A673 (cell line): ENCODE results near the gene MYCBPAP. TPM values are rescaled to one million over a fixed set of nuclear protein-coding genes. Genes with fewer than 3 reads are reported as not detected.
A peak's percentile ranks its signal among the peaks of the same experiment; 100 is the strongest.

ENCODE experiments used
- BruUV-seq: library from RNA; stranded (reverse); fragments of 400-500 nt; replicated peaks from 2 replicates; lab custom pipeline; 2021; lab: Mats Ljungman, UMichigan
- CTCF ChIA-PET: fragments of 300-600 bp; sonication (Branson Sonifier 250); formaldehyde crosslinking; loops from one replicate; lab custom pipeline; 2022; ENCODE audit warnings: antibody characterized with exemption; lab: Charles Lee
- POLR2A ChIA-PET: fragments of 300-600 bp; sonication (Branson Sonifier 250); formaldehyde crosslinking; loops from one replicate; lab custom pipeline; 2022; ENCODE audit warnings: antibody characterized with exemption; ENCODE audit not compliant: low non-redundant PET; lab: Charles Lee
- DNase-seq: peaks from one replicate; pipeline ENCODE4 v3.0.0-alpha.2; 2015; ENCODE audit warnings: low spot score
- H3K27ac ChIP-seq: fragments of 200-600 bp; sonication (generic); 2 replicates; pipeline ENCODE4 v1.5.1; 2016; ENCODE audit warnings: mixed run types, low read depth, mild to moderate bottlenecking, mixed read lengths, antibody characterized with exemption, low read length; ENCODE audit not compliant: poor library complexity, severe bottlenecking
- H3K27me3 ChIP-seq: fragments of 200-600 bp; sonication (generic); replicated peaks from 2 replicates; pipeline ENCODE4 v1.6.1; 2017; ENCODE audit warnings: mixed run types, low read depth, mild to moderate bottlenecking, mixed read lengths, antibody characterized with exemption, low read length; ENCODE audit not compliant: insufficient read depth, poor library complexity
- H3K36me3 ChIP-seq: fragments of 200-600 bp; sonication (generic); 2 replicates; pipeline ENCODE4 v1.6.1; 2016; ENCODE audit warnings: mixed run types, mild to moderate bottlenecking, mixed read lengths, antibody characterized with exemption, low read length; ENCODE audit not compliant: insufficient read depth, poor library complexity, severe bottlenecking
- H3K4me1 ChIP-seq: fragments of 200-600 bp; sonication (generic); 2 replicates; pipeline ENCODE4 v1.6.1; 2017; ENCODE audit warnings: mixed run types, mild to moderate bottlenecking, mixed read lengths, antibody characterized with exemption, low read length; ENCODE audit not compliant: insufficient read depth, poor library complexity, severe bottlenecking
- H3K4me3 ChIP-seq: fragments of 200-600 bp; sonication (generic); 2 replicates; pipeline ENCODE4 v1.5.1; 2016; ENCODE audit warnings: low read depth, mixed run types, mild to moderate bottlenecking, mixed read lengths, low read length; ENCODE audit not compliant: poor library complexity, severe bottlenecking
- H3K9me3 ChIP-seq: fragments of 200-600 bp; sonication (generic); 2 replicates; pipeline ENCODE4 v1.6.1; 2016; ENCODE audit warnings: mixed run types, low read depth, mild to moderate bottlenecking, mixed read lengths, antibody characterized with exemption, low read length; ENCODE audit not compliant: poor library complexity, severe bottlenecking
- EZH2 ChIP-seq: fragments of 200-600 bp; sonication (generic); IDR thresholded peaks from 2 replicates; pipeline ENCODE4 v1.6.1; 2017; ENCODE audit warnings: borderline replicate concordance, low read depth, mild to moderate bottlenecking, mixed read lengths, antibody characterized with exemption, low read length; ENCODE audit not compliant: poor library complexity, severe bottlenecking
- intact Hi-C: fragments of 100-400 bp; cut with micrococcal nuclease; formaldehyde crosslinking; loops from one replicate; pipeline ENCODE4 v1.10.0; 2022; ENCODE audit not compliant: unreplicated experiment
- total RNA-seq: library from RNA; stranded (reverse); gene quantifications from 2 replicates; pipeline ENCODE4 v1.2.3, GENCODE V29; 2021
- TF ChIP-seq, protein P1 (sequence below): fragments of 300-800, 200-600 bp; sonication (generic); conservative IDR thresholded peaks from 2 replicates; pipeline ENCODE4 v1.5.1; 2017; ENCODE audit warnings: low read depth, mild to moderate bottlenecking, antibody characterized with exemption, low read length, moderate library complexity, mixed read lengths

The MYCBPAP gene
- total RNA-seq, 1 experiment from 2014 or later, result 0.92 TPM

DNA sequence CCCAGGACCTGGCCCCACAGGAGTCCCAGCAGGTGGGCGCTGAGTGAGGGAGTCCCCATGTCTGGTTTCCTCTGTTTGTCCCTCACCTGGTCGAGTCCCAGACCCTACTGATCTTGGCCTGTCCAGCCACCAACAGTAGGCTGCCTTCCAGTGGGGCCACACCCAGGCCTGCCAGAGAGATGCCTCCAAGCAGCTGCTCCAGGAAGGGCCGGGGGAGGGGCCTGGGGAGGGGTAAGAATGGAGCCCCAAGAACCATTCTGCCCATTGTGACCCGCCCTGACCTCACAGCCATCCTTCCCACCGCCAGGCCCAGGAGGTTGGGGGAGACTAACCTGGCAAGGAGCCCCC, 39.5 kb downstream of the MYCBPAP start:
- intact Hi-C loops, result loop anchor here (1.0 to 10.0 kb wide), 5 partner anchors 79 to 410 kb away; no protein-coding TSS in a partner anchor
- BruUV-seq, result no TSS peak
- H3K4me3 ChIP-seq, result peak overlapping the region; percentile 58
- H3K27ac ChIP-seq, result no peak overlapping the region
- ChIA-PET CTCF (interaction anchor here (0.6 to 1.7 kb wide), 3 partner anchors 78 to 287 kb away, joined by 3 to 10 read pairs (median 9); partner anchors contain the start of gene WFIKKN2), POLR2A (no interaction called here)
- peaks cover 8% of the 10 kb centered on the region for H3K4me1 ChIP-seq
- no peaks in the 10 kb centered on the region for H3K9me3 ChIP-seq
- H3K27me3 ChIP-seq, result no peaks in the 10 kb centered on the region
- DNase-seq, result no peak
- H3K36me3 ChIP-seq, result no peaks in the 10 kb centered on the region
- TF ChIP-seq, protein P1, sequence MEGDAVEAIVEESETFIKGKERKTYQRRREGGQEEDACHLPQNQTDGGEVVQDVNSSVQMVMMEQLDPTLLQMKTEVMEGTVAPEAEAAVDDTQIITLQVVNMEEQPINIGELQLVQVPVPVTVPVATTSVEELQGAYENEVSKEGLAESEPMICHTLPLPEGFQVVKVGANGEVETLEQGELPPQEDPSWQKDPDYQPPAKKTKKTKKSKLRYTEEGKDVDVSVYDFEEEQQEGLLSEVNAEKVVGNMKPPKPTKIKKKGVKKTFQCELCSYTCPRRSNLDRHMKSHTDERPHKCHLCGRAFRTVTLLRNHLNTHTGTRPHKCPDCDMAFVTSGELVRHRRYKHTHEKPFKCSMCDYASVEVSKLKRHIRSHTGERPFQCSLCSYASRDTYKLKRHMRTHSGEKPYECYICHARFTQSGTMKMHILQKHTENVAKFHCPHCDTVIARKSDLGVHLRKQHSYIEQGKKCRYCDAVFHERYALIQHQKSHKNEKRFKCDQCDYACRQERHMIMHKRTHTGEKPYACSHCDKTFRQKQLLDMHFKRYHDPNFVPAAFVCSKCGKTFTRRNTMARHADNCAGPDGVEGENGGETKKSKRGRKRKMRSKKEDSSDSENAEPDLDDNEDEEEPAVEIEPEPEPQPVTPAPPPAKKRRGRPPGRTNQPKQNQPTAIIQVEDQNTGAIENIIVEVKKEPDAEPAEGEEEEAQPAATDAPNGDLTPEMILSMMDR, result no peak
- no peak for TF ChIP-seq EZH2

DNA sequence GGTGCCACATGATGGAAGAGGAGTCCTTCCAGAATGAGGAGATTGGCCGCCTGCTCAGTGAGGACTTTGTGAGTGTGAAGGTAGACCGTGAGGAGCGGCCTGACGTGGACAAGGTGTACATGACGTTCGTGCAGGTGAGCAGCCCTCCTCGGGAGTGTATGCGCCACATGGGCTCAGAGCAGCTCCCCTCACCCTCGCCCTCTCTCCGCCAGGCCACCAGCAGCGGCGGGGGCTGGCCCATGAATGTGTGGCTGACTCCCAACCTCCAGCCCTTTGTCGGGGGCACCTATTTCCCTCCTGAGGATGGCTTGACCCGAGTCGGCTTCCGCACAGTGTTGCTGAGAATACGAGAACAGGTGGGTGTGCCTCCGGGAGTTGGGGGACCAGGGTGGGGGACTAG, 40.6 kb downstream of the MYCBPAP start:
- H3K4me3 ChIP-seq, result no peak overlapping the region
- no peaks in the 10 kb centered on the region for H3K36me3 ChIP-seq
- H3K9me3 ChIP-seq, result no peaks in the 10 kb centered on the region
- intact Hi-C loops, result loop anchor here (5.0 to 10.0 kb wide), 2 partner anchors 236 to 408 kb away; no protein-coding TSS in a partner anchor
- no peak for DNase-seq
- ChIA-PET POLR2A (no interaction called here), CTCF (no interaction called here)
- H3K27ac ChIP-seq, result no peak overlapping the region
- TF ChIP-seq, protein P1, result no peak
- TF ChIP-seq EZH2, result no peak
- H3K27me3 ChIP-seq, result no peaks in the 10 kb centered on the region
- peaks cover 5% of the 10 kb centered on the region for H3K4me1 ChIP-seq
- no TSS peak for BruUV-seq

DNA sequence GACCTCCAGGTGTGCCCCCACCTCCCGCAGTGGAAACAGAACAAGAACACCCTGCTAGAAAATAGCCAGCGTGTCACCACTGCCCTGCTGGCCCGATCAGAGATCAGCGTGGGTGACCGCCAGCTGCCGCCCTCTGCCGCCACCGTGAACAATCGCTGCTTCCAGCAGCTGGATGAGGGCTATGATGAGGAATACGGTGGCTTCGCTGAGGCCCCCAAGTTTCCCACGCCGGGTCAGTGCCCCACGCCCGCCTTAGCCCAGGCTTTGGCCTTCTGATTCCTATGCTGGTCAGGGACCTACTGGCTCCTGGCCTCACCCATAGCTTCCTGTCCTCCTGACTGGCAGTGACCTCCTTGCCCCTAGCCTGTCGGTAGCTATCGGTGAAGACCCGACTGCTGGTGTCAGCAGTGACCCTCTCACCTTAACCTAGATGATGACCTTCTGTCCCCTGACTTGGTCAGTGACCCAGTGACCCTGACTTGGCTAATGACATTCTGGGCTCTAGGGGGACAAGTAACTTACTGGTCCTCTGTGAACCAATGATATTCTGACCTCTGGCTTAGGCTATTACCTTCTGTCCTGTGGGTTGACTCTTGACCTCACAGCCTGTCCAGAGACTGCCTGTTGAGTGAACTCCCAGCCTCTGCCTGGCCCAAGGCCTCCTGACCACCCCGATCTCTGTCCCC, 41.2 kb downstream of the MYCBPAP start:
- intact Hi-C loops, result loop anchor here (5.0 to 10.0 kb wide), 2 partner anchors 235 to 408 kb away; no protein-coding TSS in a partner anchor
- CTCF ChIA-PET, result interaction anchor here (1.2 kb wide), 1 partner anchor 156 kb away, joined by 4 read pairs; no protein-coding TSS in a partner anchor
- Histone ChIP-seq H3K27ac (no peak overlapping the region), H3K4me1 (peaks cover 5% of the 10 kb centered on the region), H3K4me3 (no peak overlapping the region), H3K36me3 (no peaks in the 10 kb centered on the region), H3K27me3 (no peaks in the 10 kb centered on the region), H3K9me3 (no peaks in the 10 kb centered on the region)
- no peak for DNase-seq
- POLR2A ChIA-PET, result no interaction called here
- TF ChIP-seq, protein P1, result no peak
- no peak for TF ChIP-seq EZH2
- BruUV-seq, result no TSS peak
